Body of pancreas (tissue), 4 donors: ENCODE measurements around the gene RPS6KA2. TPM values are rescaled to one million over a fixed set of nuclear protein-coding genes. Genes with fewer than 3 reads are reported as not detected.

Experiments used
- ATAC-seq: fragments of 150-250 bp; one replicate; pipeline ENCODE4 v1.9.1; 2016
- DNase-seq, 4 donors: peaks; one replicate each; pipeline ENCODE4 v3.0.0-alpha.2; 2019
- H3K27ac ChIP-seq, 4 donors: fragments of 200-600 bp; sonication (generic); 1 replicate in 3 of 4; 2 replicates in 1 of 4; pipeline versions ENCODE4 v1.5.1 to v1.6.1; 2016 to 2019; ENCODE audit warnings: mild to moderate bottlenecking in 1 of 4, mixed read lengths in 1 of 4, moderate library complexity in 1 of 4
- H3K27me3 ChIP-seq, 2 donors: fragments of 200-600 bp; sonication (generic); one replicate each; pipeline ENCODE4 v1.6.0; 2016; ENCODE audit warnings: mild to moderate bottlenecking in 1 of 2
- H3K36me3 ChIP-seq, 2 donors: fragments of 200-600 bp; sonication (generic); replicated peaks in 1 of 2; 2 replicates each; pipeline ENCODE4 v1.5.1; 2016; ENCODE audit warnings: low read depth in 2 of 2; ENCODE audit not compliant: insufficient read depth in 1 of 2
- H3K4me1 ChIP-seq: fragments of 200-600 bp; sonication (generic); one replicate; pipeline ENCODE4 v1.6.0; 2016
- H3K4me3 ChIP-seq, 2 donors: fragments of 200-600 bp; sonication (generic); 1 replicate in 1 of 2; 2 replicates in 1 of 2; pipeline ENCODE4 v1.5.1; 2016 to 2019
- H3K9me3 ChIP-seq, 3 donors: fragments of 200-600 bp; sonication (generic); 1 replicate in 2 of 3; 2 replicates in 1 of 3; pipeline ENCODE4 v1.5.1; 2016
- POLR2A ChIP-seq, 3 donors: fragments of 450-650 bp; IDR thresholded peaks; one replicate each; pipeline ENCODE4 v1.6.1; 2016; ENCODE audit warnings: antibody characterized with exemption in 3 of 3, mild to moderate bottlenecking in 2 of 3
- WGBS, 2 donors: methylation state at CpG; one replicate each; pipeline ENCODE4 v1.1.5; 2017; 5-methylcytosine and 5-hydroxymethylcytosine counted together
- intact Hi-C: fragments of 100-400 bp; cut with DNase I; formaldehyde crosslinking; loops from one replicate; pipeline ENCODE4 v1.15.1; 2023
- total RNA-seq, 2 donors: library from RNA; depleted of rRNA; stranded (reverse); fragments of >200 nt; gene quantifications; one replicate each; pipeline ENCODE4 v1.1.0, GENCODE V29; 2016
- TF ChIP-seq, protein P1 (sequence below), 7 experiments: fragments of 450-650 bp in 4 of 7; fragments of 200-600 bp in 3 of 7; sonication (generic) in 3 of 7; IDR thresholded peaks; one replicate each; pipeline ENCODE4 v1.5.1; 2016 to 2019; ENCODE audit warnings: antibody characterized with exemption in 7 of 7

The RPS6KA2 gene
- total RNA-seq, 2 donors from 2014 or later: 24.4 to 53.7 TPM

DNA sequence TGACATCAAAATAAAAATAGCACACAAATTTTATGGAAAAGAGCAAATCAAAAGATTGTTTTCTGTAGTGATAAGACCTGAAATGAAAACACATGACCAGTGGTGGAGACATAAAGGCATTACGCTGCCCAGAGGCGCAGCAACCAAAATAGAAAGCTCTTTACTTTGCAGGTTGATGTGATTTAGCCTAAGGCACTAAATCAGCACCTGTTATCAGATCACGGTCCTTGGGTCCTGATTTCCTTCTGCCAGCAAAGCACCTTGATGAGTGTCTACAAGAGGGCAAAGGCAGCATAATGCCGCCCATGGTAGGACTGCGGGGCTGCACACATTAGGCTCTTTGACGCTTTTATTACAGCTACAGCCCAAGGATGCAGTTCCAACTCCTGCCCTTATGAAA is 21.3 kb downstream of the RPS6KA2 start:
- Histone ChIP-seq H3K9me3 (no peaks in the 10 kb centered on the region), H3K4me1 (no peaks in the 10 kb centered on the region), H3K27ac (no peak overlapping the region), H3K4me3 (no peak overlapping the region), H3K36me3 (no peaks in the 10 kb centered on the region), H3K27me3 (no peaks in the 10 kb centered on the region)
- no peak for ATAC-seq
- intact Hi-C loops: no loop called here
- no peak for DNase-seq
- TF ChIP-seq, protein P1, sequence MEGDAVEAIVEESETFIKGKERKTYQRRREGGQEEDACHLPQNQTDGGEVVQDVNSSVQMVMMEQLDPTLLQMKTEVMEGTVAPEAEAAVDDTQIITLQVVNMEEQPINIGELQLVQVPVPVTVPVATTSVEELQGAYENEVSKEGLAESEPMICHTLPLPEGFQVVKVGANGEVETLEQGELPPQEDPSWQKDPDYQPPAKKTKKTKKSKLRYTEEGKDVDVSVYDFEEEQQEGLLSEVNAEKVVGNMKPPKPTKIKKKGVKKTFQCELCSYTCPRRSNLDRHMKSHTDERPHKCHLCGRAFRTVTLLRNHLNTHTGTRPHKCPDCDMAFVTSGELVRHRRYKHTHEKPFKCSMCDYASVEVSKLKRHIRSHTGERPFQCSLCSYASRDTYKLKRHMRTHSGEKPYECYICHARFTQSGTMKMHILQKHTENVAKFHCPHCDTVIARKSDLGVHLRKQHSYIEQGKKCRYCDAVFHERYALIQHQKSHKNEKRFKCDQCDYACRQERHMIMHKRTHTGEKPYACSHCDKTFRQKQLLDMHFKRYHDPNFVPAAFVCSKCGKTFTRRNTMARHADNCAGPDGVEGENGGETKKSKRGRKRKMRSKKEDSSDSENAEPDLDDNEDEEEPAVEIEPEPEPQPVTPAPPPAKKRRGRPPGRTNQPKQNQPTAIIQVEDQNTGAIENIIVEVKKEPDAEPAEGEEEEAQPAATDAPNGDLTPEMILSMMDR (IDR thresholded peaks at IDR 0.05): no peak
- TF ChIP-seq POLR2A (IDR thresholded peaks at IDR 0.05): no peak
- 84 to 86% methylated on average over 6 of the region's 6 CpGs for WGBS, 2 donors

DNA sequence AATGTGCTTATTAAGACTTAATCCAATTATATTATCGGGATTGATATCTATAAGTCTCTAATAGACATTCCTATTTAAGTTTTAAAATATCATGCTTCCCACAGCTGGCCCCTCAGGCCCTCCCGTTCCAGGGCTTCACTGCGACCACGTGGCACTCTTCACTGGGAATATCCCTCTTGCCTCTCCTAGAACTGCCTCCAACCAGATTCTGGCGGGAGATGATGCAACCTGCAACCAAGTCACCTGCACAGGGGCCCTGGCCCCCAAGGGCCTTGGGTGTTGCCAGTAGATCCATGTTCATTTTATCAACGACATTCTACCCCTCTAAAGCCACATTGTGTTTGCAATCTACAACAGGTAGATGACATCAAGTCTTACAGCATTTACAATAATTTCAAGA is 22.1 kb downstream of the RPS6KA2 start:
- no peak for DNase-seq
- no peak overlapping the region for H3K27ac ChIP-seq
- WGBS, 2 donors: 89% methylated on average over 6 of the region's 6 CpGs

GRCh38 chr6:166604328-166604727 is 22.7 kb downstream of the RPS6KA2 start:
- Histone ChIP-seq H3K36me3 (no peaks in the 10 kb centered on the region), H3K9me3 (no peaks in the 10 kb centered on the region), H3K4me1 (no peaks in the 10 kb centered on the region), H3K4me3 (no peak overlapping the region), H3K27ac (no peak overlapping the region), H3K27me3 (no peaks in the 10 kb centered on the region)
- DNase-seq: no peak
- intact Hi-C loops: no loop called here
- 95 to 97% methylated on average over 9 of the region's 9 CpGs for WGBS, 2 donors
- no peak for TF ChIP-seq POLR2A (IDR thresholded peaks at IDR 0.05)
- TF ChIP-seq, protein P1 (IDR thresholded peaks at IDR 0.05): no peak
- no peak for ATAC-seq

More for the DNA sequence above, 22.1 kb downstream of the RPS6KA2 start:
- Histone ChIP-seq H3K36me3 (no peaks in the 10 kb centered on the region), H3K4me1 (no peaks in the 10 kb centered on the region), H3K4me3 (no peak overlapping the region), H3K27me3 (no peaks in the 10 kb centered on the region), H3K9me3 (no peaks in the 10 kb centered on the region)
- TF ChIP-seq POLR2A (IDR thresholded peaks at IDR 0.05): no peak
- TF ChIP-seq, protein P1 (IDR thresholded peaks at IDR 0.05): no peak
- no peak for ATAC-seq
- intact Hi-C loops: no loop called here

GRCh38 chr6:166603043-166603690 is 23.9 kb downstream of the RPS6KA2 start:
- WGBS, 2 donors: 87 to 93% methylated on average over 14 of the region's 14 CpGs
- DNase-seq (no peak), ATAC-seq (no peak)
- H3K9me3 ChIP-seq: no peaks in the 10 kb centered on the region
- no peak overlapping the region for H3K27ac ChIP-seq
- H3K4me3 ChIP-seq: no peak overlapping the region
- intact Hi-C loops: no loop called here
- H3K27me3 ChIP-seq: no peaks in the 10 kb centered on the region
- no peaks in the 10 kb centered on the region for H3K4me1 ChIP-seq
- no peak for TF ChIP-seq POLR2A (IDR thresholded peaks at IDR 0.05)
- TF ChIP-seq, protein P1 (IDR thresholded peaks at IDR 0.05): no peak
- H3K36me3 ChIP-seq: no peaks in the 10 kb centered on the region

- intact Hi-C loops: no loop called here
- no peaks in the 10 kb centered on the region for H3K4me1 ChIP-seq
- no peaks in the 10 kb centered on the region for H3K36me3 ChIP-seq
- H3K9me3 ChIP-seq: no peaks in the 10 kb centered on the region
- 92% methylated on average over 10 of the region's 10 CpGs for WGBS, 2 donors
- H3K4me3 ChIP-seq: no peak overlapping the region
- no peaks in the 10 kb centered on the region for H3K27me3 ChIP-seq
- TF ChIP-seq, protein P1 (IDR thresholded peaks at IDR 0.05): no peak
- TF ChIP-seq POLR2A (IDR thresholded peaks at IDR 0.05): no peak
- DNase-seq (no peak), ATAC-seq (no peak)
- H3K27ac ChIP-seq: no peak overlapping the region
Measured at GRCh38 chr6:166601956-166602355, 25.1 kb downstream of the RPS6KA2 start.
